C4-2B (cell line): ENCODE data around the gene SMIM20.

ENCODE experiments used
- ZFX ChIP-seq: fragments of 450-650 bp; IDR thresholded peaks from 2 replicates; pipeline ENCODE4 v1.6.1; 2017
- TF ChIP-seq, protein P1 (sequence below): fragments of 450-650 bp; conservative IDR thresholded peaks from 2 replicates; pipeline ENCODE4 v1.5.1; 2017; ENCODE audit warnings: mild to moderate bottlenecking

DNA sequence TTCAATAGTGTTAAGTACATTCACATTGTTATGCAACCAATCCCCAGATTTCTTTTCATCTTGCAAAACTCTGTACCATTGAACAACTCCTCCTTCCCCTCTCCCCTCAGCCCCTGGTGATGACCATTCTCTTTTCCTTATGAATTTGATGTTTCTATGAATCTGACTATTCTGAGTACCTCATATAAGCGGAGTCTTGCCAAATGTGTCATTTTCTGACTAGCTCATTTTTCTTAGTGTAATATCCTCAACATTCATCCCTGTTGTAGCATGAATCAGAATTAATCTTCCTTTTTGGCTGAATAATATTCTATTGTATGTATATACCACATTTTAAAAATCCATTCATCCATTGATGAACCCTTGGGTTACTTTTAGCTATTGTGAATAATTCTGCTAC is 34.0 kb downstream of the SMIM20 start:
- TF ChIP-seq, protein P1, sequence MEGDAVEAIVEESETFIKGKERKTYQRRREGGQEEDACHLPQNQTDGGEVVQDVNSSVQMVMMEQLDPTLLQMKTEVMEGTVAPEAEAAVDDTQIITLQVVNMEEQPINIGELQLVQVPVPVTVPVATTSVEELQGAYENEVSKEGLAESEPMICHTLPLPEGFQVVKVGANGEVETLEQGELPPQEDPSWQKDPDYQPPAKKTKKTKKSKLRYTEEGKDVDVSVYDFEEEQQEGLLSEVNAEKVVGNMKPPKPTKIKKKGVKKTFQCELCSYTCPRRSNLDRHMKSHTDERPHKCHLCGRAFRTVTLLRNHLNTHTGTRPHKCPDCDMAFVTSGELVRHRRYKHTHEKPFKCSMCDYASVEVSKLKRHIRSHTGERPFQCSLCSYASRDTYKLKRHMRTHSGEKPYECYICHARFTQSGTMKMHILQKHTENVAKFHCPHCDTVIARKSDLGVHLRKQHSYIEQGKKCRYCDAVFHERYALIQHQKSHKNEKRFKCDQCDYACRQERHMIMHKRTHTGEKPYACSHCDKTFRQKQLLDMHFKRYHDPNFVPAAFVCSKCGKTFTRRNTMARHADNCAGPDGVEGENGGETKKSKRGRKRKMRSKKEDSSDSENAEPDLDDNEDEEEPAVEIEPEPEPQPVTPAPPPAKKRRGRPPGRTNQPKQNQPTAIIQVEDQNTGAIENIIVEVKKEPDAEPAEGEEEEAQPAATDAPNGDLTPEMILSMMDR: no peak
- TF ChIP-seq ZFX: no peak
